HEK293 (cell line): Measurements from ENCODE around the gene ANP32B.

Experiments used
- BCL11A ChIP-seq: fragments of 450-650 bp; formaldehyde crosslinking; IDR thresholded peaks from 2 replicates; pipeline ENCODE4 v1.5.1; 2016; ENCODE audit warnings: low read depth, missing biosample characterization, missing genetic modification characterization
- OSR2 ChIP-seq: fragments of 450-650 bp; formaldehyde crosslinking; IDR thresholded peaks from 2 replicates; pipeline ENCODE4 v1.5.1; 2016; ENCODE audit warnings: missing biosample characterization, missing genetic modification characterization
- YY1 ChIP-seq: fragments of 450-650 bp; formaldehyde crosslinking; IDR thresholded peaks from 2 replicates; pipeline ENCODE4 v1.5.1; 2018; ENCODE audit warnings: missing biosample characterization, missing genetic modification characterization
- ZNF175 ChIP-seq: fragments of 450-650 bp; formaldehyde crosslinking; IDR thresholded peaks from 2 replicates; pipeline ENCODE4 v1.5.1; 2016; ENCODE audit warnings: missing biosample characterization, missing genetic modification characterization
- ZNF544 ChIP-seq: fragments of 450-650 bp; formaldehyde crosslinking; IDR thresholded peaks from 2 replicates; pipeline ENCODE4 v1.5.0; 2017; ENCODE audit warnings: missing biosample characterization, missing genetic modification characterization
- TF ChIP-seq, protein P1 (sequence below): fragments of 450-650 bp; formaldehyde crosslinking; IDR thresholded peaks from 2 replicates; pipeline ENCODE4 v1.5.1; 2016; ENCODE audit warnings: missing biosample characterization, missing genetic modification characterization
- TF ChIP-seq, protein P2 (sequence below): fragments of 450-650 bp; formaldehyde crosslinking; IDR thresholded peaks from 2 replicates; pipeline ENCODE4 v1.5.1; 2016; ENCODE audit warnings: missing biosample characterization, missing genetic modification characterization

DNA sequence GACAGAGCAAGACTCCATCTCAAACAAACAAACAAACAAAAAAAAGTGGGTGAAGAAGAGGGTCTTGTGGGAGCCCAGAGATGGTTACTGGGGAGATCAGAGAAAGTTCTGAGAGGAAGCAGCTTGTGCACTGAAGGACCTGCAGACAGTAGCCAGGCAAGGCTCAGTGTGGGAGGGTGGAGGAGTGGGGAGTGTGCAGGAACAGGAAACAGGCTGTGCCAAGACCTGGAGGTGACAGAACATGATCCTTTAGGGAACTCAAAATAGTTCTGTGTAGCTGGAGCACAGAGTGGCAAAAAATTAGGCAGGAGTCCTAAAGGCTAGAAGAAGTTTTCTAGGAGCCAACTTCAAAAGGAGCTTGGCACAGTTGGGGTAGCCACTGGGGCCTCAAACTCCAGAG is 54.2 kb downstream of the ANP32B start:
- TF ChIP-seq, protein P1, sequence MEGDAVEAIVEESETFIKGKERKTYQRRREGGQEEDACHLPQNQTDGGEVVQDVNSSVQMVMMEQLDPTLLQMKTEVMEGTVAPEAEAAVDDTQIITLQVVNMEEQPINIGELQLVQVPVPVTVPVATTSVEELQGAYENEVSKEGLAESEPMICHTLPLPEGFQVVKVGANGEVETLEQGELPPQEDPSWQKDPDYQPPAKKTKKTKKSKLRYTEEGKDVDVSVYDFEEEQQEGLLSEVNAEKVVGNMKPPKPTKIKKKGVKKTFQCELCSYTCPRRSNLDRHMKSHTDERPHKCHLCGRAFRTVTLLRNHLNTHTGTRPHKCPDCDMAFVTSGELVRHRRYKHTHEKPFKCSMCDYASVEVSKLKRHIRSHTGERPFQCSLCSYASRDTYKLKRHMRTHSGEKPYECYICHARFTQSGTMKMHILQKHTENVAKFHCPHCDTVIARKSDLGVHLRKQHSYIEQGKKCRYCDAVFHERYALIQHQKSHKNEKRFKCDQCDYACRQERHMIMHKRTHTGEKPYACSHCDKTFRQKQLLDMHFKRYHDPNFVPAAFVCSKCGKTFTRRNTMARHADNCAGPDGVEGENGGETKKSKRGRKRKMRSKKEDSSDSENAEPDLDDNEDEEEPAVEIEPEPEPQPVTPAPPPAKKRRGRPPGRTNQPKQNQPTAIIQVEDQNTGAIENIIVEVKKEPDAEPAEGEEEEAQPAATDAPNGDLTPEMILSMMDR (tag by site-specific recombination) = no peak
- TF ChIP-seq ZNF175 (no peak), YY1 (no peak), OSR2 (tag by site-specific recombination) (no peak), BCL11A (tag by site-specific recombination) (no peak), ZNF544 (tag by site-specific recombination) (no peak)
- TF ChIP-seq, protein P2, sequence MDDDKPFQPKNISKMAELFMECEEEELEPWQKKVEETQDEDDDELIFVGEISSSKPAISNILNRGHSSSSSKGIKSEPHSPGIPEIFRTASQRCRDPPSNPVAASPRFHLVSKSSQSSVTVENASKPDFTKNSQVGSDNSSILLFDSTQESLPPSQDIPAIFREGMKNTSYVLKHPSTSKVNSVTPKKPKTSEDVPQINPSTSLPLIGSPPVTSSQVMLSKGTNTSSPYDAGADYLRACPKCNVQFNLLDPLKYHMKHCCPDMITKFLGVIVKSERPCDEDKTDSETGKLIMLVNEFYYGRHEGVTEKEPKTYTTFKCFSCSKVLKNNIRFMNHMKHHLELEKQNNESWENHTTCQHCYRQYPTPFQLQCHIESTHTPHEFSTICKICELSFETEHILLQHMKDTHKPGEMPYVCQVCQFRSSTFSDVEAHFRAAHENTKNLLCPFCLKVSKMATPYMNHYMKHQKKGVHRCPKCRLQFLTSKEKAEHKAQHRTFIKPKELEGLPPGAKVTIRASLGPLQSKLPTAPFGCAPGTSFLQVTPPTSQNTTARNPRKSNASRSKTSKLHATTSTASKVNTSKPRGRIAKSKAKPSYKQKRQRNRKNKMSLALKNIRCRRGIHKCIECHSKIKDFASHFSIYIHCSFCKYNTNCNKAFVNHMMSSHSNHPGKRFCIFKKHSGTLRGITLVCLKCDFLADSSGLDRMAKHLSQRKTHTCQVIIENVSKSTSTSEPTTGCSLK (tag by site-specific recombination) = no peak
